ENCODE results near the gene DCLK1. TPM values are rescaled to one million over a fixed set of nuclear protein-coding genes. Genes with fewer than 3 reads are reported as not detected.

The DCLK1 gene
- total RNA-seq, 1 experiment from 2014 or later = 36.2 TPM

DNA sequence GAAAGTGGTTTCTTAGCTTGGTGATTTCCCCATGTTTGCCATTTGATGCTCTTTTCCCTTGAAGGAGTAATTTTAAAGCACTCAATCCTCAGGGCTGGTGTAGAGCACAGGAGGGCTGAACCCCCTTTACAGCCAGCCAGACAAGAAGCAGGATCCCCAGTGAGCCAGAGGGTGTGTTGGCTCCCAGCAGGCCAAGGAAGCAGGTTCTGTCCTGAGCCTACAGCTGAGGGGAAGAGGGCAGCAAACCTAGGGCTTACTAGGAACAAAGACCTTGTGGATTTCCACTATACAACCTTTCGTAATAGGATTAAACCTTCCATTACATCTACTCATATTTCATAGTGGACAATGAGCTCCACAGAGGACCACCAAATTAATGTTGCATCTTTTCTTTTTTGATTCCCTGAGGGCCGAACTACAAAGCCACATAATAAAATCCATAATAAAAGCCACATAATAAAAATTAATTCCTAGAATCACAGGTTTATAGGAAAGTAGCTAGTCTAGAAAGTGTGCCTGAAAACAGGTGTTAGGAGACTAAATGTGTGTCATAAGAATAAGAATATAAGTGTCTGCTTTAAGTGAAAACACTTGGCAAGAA lies 300.2 kb downstream of the DCLK1 start:
- Histone ChIP-seq H3K4me1 (ENCODE audit: insufficient read depth, low read length) (no peaks in the 10 kb centered on the region), H3K9ac (ENCODE audit: extremely low read depth, insufficient read length, low read length) (no peak overlapping the region), H3K79me2 (ENCODE audit: insufficient read depth, low read length) (no peaks in the 10 kb centered on the region), H3T11ph (ENCODE audit: low read length) (no peak overlapping the region), H3K23ac (ENCODE audit: insufficient read length, low read depth, low read length) (no peak overlapping the region), H2AK5ac (ENCODE audit: insufficient read length, low read length) (no peak overlapping the region), H3K79me1 (ENCODE audit: insufficient read depth, low read depth, low read length, poor library complexity, severe bottlenecking) (no peaks in the 10 kb centered on the region), H2BK120ac (ENCODE audit: low read depth, low read length, poor library complexity, severe bottlenecking) (no peak overlapping the region), H3K18ac (ENCODE audit: insufficient read length, low read depth, low read length) (no peak overlapping the region), H3K9me3 (ENCODE audit: control insufficient read depth, low read depth, low read length) (no peaks in the 10 kb centered on the region), H3K27ac (ENCODE audit: insufficient read length, low read depth, low read length) (no peak overlapping the region), H2BK5ac (ENCODE audit: insufficient read length, low read length) (no peak overlapping the region), H3K56ac (ENCODE audit: insufficient read length, low read depth, low read length) (no peak overlapping the region), H4K20me1 (ENCODE audit: control insufficient read depth, insufficient read depth, insufficient read length) (no peaks in the 10 kb centered on the region), H2AFZ (ENCODE audit: low read length) (no peak overlapping the region), H3K23me2 (ENCODE audit: insufficient read length, low read depth, low read length, poor library complexity, severe bottlenecking) (no peaks in the 10 kb centered on the region), H3K14ac (ENCODE audit: insufficient read depth, low read length) (peak overlapping the region; percentile 4; the same call in 1 of the 2 replicates), H4K5ac (ENCODE audit: insufficient read length, low read depth, low read length) (no peak overlapping the region), H3K4me2 (ENCODE audit: insufficient read depth, insufficient read length, low read length) (no peak overlapping the region), H4K91ac (ENCODE audit: insufficient read length, low read depth, low read length) (no peak overlapping the region), H2BK15ac (ENCODE audit: low read depth, low read length) (no peak overlapping the region), H3K27me3 (ENCODE audit: insufficient read depth, low read length) (no peaks in the 10 kb centered on the region), H4K8ac (replicated peaks; ENCODE audit: insufficient read length, low read depth, low read length) (no peak overlapping the region), H2BK20ac (ENCODE audit: low read depth, low read length, poor library complexity, severe bottlenecking) (no peak overlapping the region), H2BK12ac (ENCODE audit: insufficient read length, low read depth, low read length) (no peak overlapping the region), H3K4ac (ENCODE audit: low read depth, low read length) (no peak overlapping the region)
- Mint-ChIP-seq H3K36me3 (ENCODE audit: insufficient read depth in 1 of 3, low read depth in 3 of 3) (peaks cover 1 to 32% (median 10%) of the 10 kb centered on the region in 3 experiments; a peak in 4 of 7 replicates), H3K27ac (peak overlapping the region in 1 of 3 experiments; percentile 21; a peak in 1 of 7 replicates), H3K4me3 (no peak overlapping the region), H3K9me3 (no peaks in the 10 kb centered on the region), H3K4me1 (peaks cover 17 to 18% of the 10 kb centered on the region in 2 experiments), H3K27me3 (ENCODE audit: low read depth) (no peaks in the 10 kb centered on the region)
- TF ChIP-seq, protein P1, sequence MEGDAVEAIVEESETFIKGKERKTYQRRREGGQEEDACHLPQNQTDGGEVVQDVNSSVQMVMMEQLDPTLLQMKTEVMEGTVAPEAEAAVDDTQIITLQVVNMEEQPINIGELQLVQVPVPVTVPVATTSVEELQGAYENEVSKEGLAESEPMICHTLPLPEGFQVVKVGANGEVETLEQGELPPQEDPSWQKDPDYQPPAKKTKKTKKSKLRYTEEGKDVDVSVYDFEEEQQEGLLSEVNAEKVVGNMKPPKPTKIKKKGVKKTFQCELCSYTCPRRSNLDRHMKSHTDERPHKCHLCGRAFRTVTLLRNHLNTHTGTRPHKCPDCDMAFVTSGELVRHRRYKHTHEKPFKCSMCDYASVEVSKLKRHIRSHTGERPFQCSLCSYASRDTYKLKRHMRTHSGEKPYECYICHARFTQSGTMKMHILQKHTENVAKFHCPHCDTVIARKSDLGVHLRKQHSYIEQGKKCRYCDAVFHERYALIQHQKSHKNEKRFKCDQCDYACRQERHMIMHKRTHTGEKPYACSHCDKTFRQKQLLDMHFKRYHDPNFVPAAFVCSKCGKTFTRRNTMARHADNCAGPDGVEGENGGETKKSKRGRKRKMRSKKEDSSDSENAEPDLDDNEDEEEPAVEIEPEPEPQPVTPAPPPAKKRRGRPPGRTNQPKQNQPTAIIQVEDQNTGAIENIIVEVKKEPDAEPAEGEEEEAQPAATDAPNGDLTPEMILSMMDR (conservative IDR thresholded peaks at IDR 0.05) = no peak
- DNase-seq = no peak
- WGBS (ENCODE audit: extremely low coverage, insufficient read length, low lambda C conversion rate) = no CpG with 5 or more reads among the region's 2 CpGs
